ENCODE data around the gene UNKL.

DNA sequence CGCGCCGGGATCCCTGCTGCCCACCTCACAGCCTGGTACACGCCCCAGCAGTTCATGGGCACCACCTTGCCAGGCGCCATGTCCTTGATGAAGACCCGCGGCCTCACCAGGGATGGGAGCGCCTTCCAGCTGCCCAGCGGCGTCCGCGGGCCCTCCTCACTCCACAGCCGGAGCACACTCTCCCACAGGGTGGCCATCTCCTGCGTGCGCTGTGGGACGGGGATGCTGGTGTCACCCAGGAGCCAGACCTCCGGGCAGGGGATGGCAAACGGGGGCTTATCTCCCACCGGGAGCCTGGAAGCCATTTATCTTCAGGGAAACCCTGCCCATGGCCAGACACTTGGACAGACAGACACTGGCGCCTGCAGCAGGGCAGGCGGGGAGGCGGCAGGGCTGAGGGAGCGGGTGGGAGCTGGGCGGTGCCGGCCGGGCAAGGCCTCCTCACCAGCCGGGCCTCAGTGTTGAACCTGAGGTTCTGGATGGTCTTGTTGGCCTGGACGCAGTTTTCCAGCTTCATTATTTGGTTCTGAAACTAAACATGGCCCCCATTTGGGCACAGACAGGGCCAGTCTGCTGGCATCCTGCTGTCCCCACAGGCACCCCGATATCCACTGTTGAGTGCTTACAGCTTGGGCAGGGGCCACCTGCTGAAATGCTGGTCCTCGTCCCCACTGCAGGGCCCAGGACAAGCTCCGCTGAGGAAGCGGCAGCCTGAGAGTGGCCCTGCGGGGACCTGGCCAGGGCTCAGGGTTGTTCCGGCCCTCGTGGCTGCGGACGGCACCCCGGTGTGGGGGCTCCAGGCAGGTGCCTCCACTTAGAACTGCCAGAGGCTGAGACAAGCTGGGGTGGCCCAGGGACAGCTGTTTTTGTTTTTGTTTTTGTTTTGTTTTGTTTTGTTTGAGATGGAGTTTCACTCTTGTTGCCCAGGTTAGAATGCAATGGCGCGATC, 20.4 kb upstream of the UNKL start:
- TF ChIP-seq POLR2AphosphoS5 (IDR thresholded peaks at IDR 0.05; ENCODE audit: low read depth, low read length) (no peak), TAF1 (IDR thresholded peaks at IDR 0.05; ENCODE audit: borderline replicate concordance, insufficient read depth, low read length) (no peak)
- TF ChIP-seq, protein P1, sequence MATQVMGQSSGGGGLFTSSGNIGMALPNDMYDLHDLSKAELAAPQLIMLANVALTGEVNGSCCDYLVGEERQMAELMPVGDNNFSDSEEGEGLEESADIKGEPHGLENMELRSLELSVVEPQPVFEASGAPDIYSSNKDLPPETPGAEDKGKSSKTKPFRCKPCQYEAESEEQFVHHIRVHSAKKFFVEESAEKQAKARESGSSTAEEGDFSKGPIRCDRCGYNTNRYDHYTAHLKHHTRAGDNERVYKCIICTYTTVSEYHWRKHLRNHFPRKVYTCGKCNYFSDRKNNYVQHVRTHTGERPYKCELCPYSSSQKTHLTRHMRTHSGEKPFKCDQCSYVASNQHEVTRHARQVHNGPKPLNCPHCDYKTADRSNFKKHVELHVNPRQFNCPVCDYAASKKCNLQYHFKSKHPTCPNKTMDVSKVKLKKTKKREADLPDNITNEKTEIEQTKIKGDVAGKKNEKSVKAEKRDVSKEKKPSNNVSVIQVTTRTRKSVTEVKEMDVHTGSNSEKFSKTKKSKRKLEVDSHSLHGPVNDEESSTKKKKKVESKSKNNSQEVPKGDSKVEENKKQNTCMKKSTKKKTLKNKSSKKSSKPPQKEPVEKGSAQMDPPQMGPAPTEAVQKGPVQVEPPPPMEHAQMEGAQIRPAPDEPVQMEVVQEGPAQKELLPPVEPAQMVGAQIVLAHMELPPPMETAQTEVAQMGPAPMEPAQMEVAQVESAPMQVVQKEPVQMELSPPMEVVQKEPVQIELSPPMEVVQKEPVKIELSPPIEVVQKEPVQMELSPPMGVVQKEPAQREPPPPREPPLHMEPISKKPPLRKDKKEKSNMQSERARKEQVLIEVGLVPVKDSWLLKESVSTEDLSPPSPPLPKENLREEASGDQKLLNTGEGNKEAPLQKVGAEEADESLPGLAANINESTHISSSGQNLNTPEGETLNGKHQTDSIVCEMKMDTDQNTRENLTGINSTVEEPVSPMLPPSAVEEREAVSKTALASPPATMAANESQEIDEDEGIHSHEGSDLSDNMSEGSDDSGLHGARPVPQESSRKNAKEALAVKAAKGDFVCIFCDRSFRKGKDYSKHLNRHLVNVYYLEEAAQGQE (IDR thresholded peaks at IDR 0.05; ENCODE audit: insufficient read depth in 1 of 2, low read depth in 2 of 2, low read length in 2 of 2) = no peak
